ENCODE measurements around the gene LBHD2. TPM values are rescaled to one million over a fixed set of nuclear protein-coding genes. Genes with fewer than 3 reads are reported as not detected.

The LBHD2 gene
- total and polyA plus RNA-seq, 8 donors = not detected

DNA sequence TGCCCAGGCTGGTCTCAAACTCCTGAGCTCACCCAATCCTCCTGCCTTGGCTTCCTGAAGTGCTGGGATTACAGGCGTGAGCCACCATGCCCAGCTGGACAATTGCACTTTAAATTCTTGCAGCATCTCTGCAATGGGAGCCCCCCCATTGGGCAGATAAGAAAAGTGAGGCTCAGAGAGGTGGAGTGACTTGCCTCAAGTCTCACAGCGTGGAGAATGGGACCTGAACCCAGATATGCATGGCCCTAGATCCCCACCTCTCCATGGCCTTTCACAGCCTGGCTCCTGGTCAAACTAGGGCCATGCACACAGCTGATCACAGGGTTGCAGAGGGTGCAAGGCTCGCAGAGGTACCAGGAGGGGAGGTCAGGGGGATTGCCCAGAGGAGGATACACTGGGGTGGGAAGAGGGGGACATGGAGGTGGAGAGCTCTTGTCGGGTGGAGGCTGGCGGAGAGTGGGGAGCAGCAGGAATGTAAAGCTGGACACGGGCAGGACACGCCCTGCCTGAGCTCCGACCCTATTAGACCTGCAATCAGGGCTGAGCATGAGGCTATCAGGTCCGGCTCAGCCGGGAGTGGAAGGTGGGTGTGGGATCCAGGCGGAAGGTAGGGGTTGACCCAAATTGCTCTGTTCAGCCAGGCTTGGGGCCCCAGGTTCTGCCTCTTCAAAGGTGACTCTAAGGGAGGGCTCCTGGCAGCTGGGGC lies 17.4 kb downstream of the LBHD2 start:
- H3K4me3 ChIP-seq = no peak overlapping the region
- TF ChIP-seq, protein P1, sequence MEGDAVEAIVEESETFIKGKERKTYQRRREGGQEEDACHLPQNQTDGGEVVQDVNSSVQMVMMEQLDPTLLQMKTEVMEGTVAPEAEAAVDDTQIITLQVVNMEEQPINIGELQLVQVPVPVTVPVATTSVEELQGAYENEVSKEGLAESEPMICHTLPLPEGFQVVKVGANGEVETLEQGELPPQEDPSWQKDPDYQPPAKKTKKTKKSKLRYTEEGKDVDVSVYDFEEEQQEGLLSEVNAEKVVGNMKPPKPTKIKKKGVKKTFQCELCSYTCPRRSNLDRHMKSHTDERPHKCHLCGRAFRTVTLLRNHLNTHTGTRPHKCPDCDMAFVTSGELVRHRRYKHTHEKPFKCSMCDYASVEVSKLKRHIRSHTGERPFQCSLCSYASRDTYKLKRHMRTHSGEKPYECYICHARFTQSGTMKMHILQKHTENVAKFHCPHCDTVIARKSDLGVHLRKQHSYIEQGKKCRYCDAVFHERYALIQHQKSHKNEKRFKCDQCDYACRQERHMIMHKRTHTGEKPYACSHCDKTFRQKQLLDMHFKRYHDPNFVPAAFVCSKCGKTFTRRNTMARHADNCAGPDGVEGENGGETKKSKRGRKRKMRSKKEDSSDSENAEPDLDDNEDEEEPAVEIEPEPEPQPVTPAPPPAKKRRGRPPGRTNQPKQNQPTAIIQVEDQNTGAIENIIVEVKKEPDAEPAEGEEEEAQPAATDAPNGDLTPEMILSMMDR (IDR thresholded peaks at IDR 0.05) = no peak
- TF ChIP-seq POLR2A (IDR thresholded peaks at IDR 0.05) = no peak
- TF ChIP-seq EP300 (IDR thresholded peaks at IDR 0.05) = no peak
- no peak for TF ChIP-seq POLR2AphosphoS5 (IDR thresholded peaks at IDR 0.05)
- peak in 1 of 2 donors; percentile 65 for DNase-seq
- intact Hi-C loops (cut with DNase I; ENCODE audit: low total_unique reads) = loop anchor here (10.0 kb wide), 1 partner anchor 193 kb away; no protein-coding TSS in a partner anchor
- 45 to 56% (median 49%) methylated on average over 11 of the region's 11 CpGs for WGBS, 5 donors
- H3K27me3 ChIP-seq = peaks cover 0 to 63% (median 28%) of the 10 kb centered on the region in 3 donors
- H3K4me1 ChIP-seq = peaks cover 65 to 94% (median 85%) of the 10 kb centered on the region in 4 donors
- H3K9me3 ChIP-seq = no peaks in the 10 kb centered on the region
- no peaks in the 10 kb centered on the region for H3K36me3 ChIP-seq
- H3K27ac ChIP-seq = peak overlapping the region in 1 of 5 donors; percentile 92

DNA sequence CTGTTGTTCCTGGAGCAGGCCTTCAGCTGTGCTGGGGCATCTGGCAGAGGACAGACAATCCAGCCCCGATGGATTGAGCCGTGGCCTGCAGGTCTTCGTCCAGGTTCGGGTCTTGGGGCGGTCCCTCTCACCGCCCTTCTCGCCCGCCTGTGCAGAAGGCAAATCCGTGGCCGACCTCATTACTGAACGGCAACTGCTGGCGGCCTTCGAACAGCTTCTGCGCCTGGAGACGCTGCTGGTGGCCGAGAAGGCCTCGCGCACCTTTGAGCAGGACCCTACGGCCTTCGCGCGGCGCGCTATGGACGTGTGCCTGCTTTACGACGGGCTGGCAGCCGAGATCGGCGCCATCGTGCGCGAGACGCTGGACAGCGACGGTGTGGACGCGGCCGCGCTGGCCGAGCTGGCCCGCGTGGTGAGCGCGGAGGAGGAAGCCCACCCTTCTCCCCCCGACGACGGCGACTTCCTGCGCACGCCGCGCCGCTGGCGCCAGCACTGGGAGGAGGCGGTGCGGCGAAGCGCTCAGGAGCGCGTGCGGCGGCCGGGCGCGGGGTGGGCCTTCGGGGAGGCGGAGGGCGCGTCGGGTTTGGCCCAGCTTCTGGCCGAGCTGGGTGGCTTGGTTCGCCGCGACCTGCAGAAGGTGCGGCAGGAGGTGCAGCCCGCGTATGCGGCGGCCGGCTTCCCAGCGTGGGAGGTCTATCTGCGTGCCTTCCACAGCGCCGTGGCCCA lies 18.1 kb downstream of the LBHD2 start:
- Histone ChIP-seq H3K9me3 (no peaks in the 10 kb centered on the region), H3K4me1 (peaks cover 65 to 87% (median 79%) of the 10 kb centered on the region in 4 donors), H3K4me3 (no peak overlapping the region), H3K36me3 (no peaks in the 10 kb centered on the region), H3K27me3 (peaks cover 0 to 63% (median 28%) of the 10 kb centered on the region in 3 donors), H3K27ac (no peak overlapping the region)
- peak in 1 of 2 donors; percentile 67 for DNase-seq
- no peak for TF ChIP-seq EP300 (IDR thresholded peaks at IDR 0.05)
- TF ChIP-seq, protein P1 (IDR thresholded peaks at IDR 0.05) = no peak
- TF ChIP-seq POLR2A (IDR thresholded peaks at IDR 0.05) = no peak
- TF ChIP-seq POLR2AphosphoS5 (IDR thresholded peaks at IDR 0.05) = no peak
- 56 to 74% (median 68%) methylated on average over 46 to 85 of the region's 85 CpGs for WGBS, 5 donors
- intact Hi-C loops (cut with DNase I; ENCODE audit: low total_unique reads) = loop anchor here (10.0 kb wide), 1 partner anchor 193 kb away; no protein-coding TSS in a partner anchor

DNA sequence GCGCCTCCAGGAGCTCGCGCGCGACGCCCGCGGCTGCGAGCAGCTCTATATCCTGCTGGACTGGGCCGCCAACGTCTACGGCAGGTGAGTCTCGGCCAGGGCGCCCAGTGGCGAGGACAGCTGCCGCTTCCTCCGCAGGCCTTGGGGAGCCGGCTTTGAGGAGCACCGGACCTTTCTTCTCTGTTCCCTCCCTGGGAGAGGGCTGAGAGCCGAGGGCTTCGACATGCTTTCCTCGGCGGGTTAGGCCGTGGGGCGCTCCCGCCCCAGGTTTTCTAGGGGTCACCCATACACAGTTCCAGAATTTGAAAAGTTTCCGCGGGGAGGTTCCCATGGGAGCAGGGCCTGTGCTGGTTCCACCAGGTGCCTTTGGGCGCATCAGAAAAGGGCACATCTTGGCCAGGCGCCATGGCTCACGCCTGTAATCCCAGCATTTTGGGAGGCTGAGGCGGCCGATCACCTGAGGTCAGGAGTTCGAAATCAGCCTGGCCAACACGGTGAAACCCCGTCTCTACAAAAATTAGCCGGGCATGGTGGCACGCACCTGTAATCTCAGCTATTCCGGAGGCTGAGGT lies 18.8 kb downstream of the LBHD2 start:
- Histone ChIP-seq H3K4me1 (peaks cover 65 to 80% (median 75%) of the 10 kb centered on the region in 4 donors), H3K4me3 (no peak overlapping the region), H3K27me3 (peaks cover 0 to 63% (median 28%) of the 10 kb centered on the region in 3 donors), H3K9me3 (no peaks in the 10 kb centered on the region), H3K36me3 (no peaks in the 10 kb centered on the region), H3K27ac (no peak overlapping the region)
- TF ChIP-seq POLR2AphosphoS5 (IDR thresholded peaks at IDR 0.05) = no peak
- TF ChIP-seq, protein P1 (IDR thresholded peaks at IDR 0.05) = no peak
- TF ChIP-seq POLR2A (IDR thresholded peaks at IDR 0.05) = no peak
- TF ChIP-seq EP300 (IDR thresholded peaks at IDR 0.05) = no peak
- WGBS, 5 donors = 67 to 78% (median 73%) methylated on average over 15 to 39 of the region's 39 CpGs
- DNase-seq = no peak
- intact Hi-C loops (cut with DNase I; ENCODE audit: low total_unique reads) = loop anchor here (10.0 kb wide), 1 partner anchor 192 kb away; no protein-coding TSS in a partner anchor
